GM18520 (cell line): Measurements from ENCODE around the gene CTDP1.

Source experiments
- ATAC-seq: cut with Tn5 transposase; IDR thresholded peaks from one replicate; pipeline ENCODE4 v1.9.1; 2021; ENCODE audit not compliant: unreplicated experiment

CTDP1 gene

DNA sequence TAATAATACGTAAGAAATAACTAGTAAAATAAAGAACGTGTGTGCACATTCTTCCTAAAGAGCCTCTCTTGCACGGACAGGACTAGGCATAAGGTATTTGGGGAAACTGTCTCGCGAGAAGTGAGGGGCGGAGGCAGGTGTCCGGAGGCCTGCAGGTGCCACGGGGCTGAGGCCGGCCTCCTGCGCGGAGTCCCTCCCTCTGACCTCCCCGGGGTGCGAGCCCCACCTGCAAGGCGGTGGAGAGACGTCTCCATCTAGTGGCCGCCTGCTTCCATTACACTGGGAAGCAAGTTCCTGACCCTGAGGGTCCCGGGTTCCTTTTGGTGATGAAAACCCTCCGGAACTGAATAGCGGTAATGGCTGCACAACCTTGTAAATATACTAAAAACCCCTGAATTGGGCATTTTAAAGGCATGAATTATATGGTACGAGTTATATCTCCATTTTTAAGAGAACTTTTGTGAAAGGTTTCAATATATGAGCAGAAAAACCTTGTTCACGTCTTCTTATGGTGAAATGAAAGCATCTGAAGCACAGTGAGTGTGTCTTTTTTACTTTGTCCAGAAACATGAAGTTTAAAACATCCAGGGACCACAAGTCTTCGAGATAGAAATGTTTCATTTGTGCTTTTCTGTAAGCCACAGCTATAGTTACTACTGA, 35.5 kb upstream of the CTDP1 start:
- ATAC-seq: no peak

DNA sequence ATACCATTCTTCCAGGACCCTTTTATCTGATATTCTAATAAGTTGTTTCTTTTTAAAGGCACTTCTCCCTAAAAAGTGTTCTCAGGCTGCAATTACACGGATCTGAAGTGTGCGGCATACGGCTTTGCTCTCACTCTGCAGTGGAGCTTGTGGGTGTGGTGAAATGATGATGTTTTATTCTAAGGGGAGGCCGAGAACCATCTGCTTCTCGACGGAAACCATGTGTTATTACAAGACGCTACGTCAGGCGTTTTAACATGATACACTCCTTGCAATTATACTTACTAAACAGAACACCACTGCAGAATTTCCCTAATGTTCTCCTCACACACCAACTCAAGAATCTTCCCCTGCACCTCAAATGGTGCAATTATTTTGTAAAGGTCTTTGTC, 34.9 kb upstream of the CTDP1 start:
- no peak for ATAC-seq

DNA sequence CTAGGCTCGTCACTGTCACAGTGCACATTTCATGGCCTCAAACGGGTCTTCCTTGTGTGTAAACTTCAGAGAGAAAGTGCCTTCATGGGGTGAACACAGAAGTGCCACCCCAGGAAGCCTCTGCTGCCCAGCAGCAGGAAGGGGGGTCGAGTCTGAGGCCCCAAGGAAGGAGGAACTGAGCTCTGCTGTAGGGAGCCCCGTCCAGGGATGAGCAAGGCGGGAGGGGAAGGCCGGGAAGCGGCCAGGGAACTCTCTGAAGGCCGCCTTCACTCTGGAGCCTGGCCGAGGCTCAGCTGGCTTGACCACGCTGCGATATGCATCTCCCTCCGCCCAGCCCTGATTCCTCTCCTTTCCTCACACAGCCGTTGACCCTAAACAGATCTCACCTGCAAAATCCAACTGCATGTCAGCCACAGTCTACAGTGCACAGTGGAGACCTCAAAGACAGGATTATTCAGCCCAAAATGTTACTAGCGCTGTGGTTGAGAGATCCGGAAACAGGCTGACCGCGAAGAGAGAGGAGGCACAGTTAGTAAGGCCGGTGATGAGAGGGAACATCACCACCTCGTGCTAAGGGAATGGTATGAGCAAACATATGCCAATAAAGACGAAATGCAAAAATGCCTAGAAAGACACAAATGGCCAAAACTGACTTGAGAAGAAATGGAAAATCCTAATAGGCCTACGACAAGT, 34.2 kb upstream of the CTDP1 start:
- no peak for ATAC-seq

DNA sequence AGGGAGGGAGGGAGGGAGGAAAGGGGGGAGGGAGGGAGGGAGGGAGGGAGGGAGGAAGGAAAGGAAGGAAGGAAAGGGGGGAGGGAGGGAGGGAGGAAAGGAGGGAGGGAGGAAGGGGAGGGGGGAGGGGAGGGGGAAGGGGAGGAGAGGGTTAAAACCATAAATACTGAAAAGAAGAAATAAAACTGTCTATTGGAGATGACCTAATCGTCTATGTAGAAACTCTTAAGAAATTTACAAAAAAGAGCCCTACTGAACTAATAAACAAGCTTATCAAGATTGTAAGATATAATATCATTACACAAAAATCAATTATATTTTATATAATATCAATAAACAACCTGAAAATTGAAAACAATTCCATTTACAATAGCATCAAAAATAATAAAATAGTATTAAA, 32.3 kb upstream of the CTDP1 start:
- no peak for ATAC-seq

- ATAC-seq: no peak
These were observed 28.6 kb upstream of the CTDP1 start for GRCh38 chr18:79650959-79651358.

- ATAC-seq: no peak
These were observed 22.1 kb upstream of the CTDP1 start for GRCh38 chr18:79657342-79657996.

DNA sequence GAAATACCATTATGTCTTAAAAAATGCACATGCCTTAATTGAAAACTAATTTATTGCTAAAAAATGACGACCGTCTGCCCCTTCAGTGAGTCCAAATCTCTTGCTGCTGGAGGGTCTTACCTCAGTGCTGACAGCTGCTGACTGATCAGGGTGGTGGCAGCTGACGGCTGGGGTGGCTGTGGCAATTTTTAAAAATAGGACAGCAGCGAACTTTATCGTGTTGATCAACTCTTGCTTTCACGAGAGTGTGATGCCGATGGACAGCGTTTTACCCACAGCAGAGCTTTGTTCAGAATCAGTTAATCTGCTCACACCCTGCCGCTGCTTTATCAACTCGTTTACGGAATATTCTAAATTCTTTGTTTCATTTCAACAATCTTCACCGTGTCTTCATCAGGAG, 21.2 kb upstream of the CTDP1 start:
- ATAC-seq: no peak

- no peak for ATAC-seq
These were observed 19.9 kb upstream of the CTDP1 start for GRCh38 chr18:79659733-79660132.

GRCh38 chr18:79662034-79662433, 17.6 kb upstream of the CTDP1 start:
- no peak for ATAC-seq

DNA sequence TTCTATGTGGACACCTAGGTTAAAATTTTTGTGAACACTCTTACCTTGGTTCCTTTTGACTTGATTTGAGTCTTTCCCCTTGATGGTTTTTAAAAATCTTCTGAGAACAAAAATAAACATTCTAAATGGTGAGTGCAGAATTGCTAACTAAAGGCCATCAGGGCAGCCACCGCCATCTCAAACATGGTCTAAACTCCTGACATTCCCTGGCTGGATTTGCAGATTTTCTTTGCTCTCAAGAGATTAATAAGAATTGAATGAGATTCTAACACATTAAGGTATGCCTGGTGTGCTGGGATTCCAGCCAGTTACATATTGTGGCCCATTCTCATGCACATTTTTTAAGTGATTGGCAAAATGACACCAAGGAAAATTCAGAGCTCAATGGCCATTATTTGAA, 17.2 kb upstream of the CTDP1 start:
- ATAC-seq: no peak

- no peak for ATAC-seq
These were observed 15.0 kb upstream of the CTDP1 start for GRCh38 chr18:79664525-79665125.

GRCh38 chr18:79668203-79668602, 11.4 kb upstream of the CTDP1 start:
- no peak for ATAC-seq

- no peak for ATAC-seq
These were observed 6.9 kb upstream of the CTDP1 start for GRCh38 chr18:79672490-79673276.

- no peak for ATAC-seq
These were observed 2.4 kb upstream of the CTDP1 start for GRCh38 chr18:79677221-79677620.

GRCh38 chr18:79677840-79678239, 1.8 kb upstream of the CTDP1 start:
- no peak for ATAC-seq

- ATAC-seq: peak; percentile 93
These were observed 695 bp upstream of the CTDP1 start for GRCh38 chr18:79678665-79679551.

GRCh38 chr18:79680100-79680879, 687 bp downstream of the CTDP1 start:
- ATAC-seq: no peak

GRCh38 chr18:79680891-79681339, 1.3 kb downstream of the CTDP1 start:
- no peak for ATAC-seq
